GM21529 (cell line): Measurements from ENCODE around the gene OMD.

Source experiments
- ATAC-seq: cut with Tn5 transposase; IDR thresholded peaks from one replicate; pipeline ENCODE4 v1.9.1; 2021; ENCODE audit not compliant: unreplicated experiment

The OMD gene, protein sequence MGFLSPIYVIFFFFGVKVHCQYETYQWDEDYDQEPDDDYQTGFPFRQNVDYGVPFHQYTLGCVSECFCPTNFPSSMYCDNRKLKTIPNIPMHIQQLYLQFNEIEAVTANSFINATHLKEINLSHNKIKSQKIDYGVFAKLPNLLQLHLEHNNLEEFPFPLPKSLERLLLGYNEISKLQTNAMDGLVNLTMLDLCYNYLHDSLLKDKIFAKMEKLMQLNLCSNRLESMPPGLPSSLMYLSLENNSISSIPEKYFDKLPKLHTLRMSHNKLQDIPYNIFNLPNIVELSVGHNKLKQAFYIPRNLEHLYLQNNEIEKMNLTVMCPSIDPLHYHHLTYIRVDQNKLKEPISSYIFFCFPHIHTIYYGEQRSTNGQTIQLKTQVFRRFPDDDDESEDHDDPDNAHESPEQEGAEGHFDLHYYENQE

DNA sequence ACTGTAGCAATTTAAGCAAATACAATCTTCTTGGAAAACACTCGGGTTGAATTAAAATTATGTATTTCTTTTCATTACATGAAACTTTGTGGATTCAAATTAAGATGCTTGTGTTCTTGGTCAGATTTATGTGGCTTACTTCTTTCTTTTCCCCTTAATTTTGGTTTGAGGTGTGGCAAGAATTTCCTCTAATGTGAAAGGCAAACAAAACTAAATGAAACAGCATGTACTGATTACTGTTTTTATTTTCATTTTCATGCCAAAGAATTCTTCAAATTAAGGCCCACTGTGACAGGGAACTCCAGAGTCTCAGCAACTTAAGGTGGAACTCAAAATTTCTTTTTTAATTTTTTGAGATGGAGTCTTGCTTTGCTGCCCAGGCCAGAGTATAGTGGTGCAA lies at the start of gene OMD:
Gene OMD, minus strand, starts transcription at position 132 of the 400 bp plus-strand sequence. CDS start 6,913 bp downstream, outside the sequence.
- ATAC-seq, result no peak

DNA sequence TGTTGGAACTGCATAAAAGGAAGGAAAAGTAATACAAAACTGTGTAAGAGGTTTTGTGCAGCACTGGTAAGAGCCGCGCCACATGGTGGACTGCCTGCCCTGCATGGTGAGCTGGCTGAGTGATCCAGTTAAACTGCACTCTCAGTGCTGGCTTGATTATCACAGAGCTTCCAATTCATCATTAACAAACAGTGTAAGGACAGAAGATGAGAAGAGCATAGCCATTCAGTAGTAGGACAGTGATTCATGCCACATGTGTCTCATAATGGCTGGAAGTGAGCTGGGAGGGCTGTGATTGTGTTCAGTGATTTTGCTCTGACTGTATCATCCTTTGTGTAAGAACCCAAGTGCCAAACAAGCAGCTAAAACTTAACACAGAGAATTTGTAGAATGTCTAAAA lies 43.9 kb upstream of the OMD start:
- no peak for ATAC-seq

DNA sequence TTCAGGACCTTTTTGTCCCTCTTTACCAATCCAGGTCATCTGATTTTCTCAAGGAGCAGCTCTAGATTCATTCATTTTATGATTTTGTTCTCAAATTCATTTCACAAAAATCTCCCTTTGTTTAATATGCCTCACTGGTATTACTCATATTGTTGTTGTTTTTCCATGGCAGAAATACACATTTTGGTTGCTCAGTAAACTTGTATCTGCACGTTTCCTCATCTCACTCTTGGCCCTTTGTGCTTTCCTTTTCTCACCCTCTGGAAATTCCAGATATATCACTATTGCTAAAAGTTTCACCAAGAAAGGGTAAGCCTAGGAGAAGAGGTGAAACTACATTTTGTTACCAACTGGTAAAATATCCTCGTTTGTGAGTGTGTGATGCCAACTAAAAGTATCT lies 43.2 kb upstream of the OMD start:
- ATAC-seq, result no peak

DNA sequence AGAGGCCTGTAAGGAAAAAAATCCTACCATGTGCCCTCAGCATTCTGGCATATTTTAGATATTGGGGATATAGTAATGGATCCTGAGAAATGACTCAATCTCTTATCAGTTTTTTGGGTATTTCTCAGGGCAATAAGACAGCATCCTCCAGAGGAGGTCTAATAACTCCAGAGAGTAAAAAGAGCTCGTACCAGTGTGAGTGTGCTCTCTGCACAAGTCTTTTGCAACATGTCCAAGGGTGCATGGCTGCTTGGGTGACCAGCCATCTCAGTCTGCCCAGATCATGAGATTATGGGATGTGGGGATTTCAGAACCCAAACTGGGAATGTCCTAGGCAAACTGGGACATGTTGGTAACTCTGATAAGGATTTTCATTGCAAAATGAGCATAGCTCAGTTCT lies 42.8 kb upstream of the OMD start:
- no peak for ATAC-seq

DNA sequence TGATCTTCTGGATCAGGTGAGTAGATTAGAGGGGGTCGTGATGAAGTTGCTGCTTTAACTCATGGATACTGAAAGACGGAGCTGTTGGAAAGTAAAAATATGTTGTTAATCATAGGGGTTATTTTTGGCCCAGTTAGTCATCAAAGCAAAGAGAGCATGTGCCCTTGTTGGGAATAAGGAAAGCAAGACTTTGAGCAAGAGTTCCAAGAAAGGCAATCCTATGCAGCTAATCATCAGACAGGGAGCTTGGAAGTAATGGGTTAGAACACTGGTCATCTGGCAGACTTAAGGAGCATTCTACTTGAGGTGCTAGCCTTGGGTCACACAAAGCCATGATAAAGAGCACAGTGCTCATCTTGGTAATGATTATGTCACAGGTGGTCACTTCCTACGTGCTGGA lies 39.7 kb upstream of the OMD start:
- no peak for ATAC-seq

DNA sequence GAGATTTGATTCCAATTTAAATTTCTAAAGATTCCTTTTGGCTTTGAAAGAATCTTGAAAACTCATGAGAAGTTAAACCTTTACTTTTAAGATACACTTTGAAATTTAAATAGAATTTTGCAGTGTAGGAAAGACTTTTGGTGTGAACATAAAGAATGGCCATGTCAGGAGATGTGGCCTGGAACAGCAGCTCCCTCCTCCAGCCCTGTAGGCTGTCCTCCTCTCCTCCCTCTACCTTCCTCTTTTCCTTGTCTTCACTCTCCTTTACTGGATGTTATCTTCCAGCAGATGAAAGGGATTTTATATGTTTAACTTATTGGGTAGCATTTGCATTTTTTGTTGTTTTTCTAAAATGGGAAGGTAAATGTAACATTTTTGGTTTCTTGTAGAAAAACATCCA lies 39.1 kb upstream of the OMD start:
- ATAC-seq, result no peak

DNA sequence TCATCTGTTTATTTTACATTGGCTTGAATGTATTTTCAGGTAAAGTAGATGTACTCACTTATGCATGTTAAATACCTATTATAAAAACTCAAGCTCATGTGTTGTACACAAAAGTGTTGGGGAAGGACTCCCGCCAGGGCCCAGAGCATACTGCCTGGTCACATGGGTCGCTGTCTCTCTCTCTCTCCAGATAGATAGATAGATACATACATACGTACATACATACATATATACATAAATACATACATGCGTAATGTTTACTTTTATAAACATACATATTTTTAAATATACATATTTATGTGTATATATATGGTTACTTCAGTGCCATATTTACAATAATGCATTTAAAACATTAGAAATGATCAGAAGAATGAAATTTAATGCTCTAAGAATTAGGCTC lies 33.3 kb upstream of the OMD start:
- no peak for ATAC-seq

DNA sequence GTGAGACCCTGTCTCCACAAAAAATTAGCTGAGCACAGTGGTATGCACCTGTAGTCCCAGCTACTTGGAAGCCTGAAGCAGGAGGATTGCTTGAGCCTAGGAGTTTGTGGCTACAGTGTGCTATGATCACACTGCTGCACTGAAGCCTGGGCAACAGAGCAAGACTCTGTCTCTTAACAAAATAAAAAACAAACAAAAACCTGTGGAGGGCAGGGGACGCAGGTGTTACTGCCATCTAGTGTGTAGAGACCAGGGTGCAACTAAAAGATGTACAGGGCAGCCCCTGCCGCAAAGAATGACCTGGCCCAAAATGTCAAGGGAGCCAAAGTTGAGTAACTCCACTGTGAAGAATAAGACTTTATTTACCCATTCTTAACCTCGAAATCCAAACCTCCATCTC lies 30.9 kb upstream of the OMD start:
- ATAC-seq, result no peak

DNA sequence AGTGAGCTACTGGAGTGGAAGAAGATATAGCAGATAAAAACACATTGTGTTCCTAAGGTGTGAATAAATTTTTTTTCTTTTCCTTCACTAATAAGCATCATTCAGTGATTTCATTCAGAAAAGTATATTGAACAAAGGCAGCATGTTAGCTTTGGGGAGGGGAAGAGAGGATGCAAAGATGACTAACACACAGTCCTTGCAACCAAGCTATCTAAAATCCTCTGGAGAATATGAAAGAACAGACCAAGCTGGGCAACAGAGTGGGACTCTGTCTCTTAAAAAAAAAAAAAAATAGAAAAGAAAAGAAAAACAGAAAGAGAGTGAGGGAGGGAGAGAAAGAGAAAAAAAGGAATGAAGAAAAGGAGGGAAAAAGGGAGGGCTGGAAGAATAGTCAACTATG lies 22.3 kb upstream of the OMD start:
- ATAC-seq, result no peak

DNA sequence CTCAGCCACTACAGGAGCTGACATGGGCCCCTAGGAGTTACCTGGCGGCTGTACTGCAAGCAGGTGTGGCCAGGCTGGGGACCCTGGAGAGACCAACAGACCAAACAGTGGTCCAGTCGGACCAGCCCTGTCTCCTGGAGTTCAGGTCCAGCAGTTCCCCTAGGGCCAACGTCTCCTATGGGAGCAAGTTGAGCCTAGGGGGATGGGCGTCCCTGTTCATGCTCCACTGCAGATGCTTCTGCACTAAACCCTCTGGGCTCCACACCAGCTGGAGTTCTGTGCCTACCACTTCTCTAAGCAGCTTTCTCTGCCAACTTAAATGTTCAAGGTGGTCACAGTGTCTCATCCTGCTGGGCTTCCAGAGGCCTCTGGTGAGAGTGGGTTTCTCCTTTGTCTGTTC lies 20.6 kb upstream of the OMD start:
- no peak for ATAC-seq

DNA sequence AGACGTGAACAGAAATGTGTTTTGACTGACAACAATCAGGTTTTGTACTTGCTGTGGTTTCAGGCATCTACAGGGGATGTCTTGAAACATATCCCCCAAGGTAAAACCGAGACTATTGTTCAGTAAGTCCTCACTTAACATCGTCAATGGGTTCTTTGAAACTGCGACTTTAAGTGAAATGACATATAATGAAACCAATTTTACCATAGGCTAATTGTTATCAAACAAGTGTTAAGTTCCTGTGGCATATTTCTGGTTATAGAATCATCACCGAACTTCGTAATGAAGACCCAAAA lies 16.4 kb upstream of the OMD start:
- ATAC-seq, result no peak

DNA sequence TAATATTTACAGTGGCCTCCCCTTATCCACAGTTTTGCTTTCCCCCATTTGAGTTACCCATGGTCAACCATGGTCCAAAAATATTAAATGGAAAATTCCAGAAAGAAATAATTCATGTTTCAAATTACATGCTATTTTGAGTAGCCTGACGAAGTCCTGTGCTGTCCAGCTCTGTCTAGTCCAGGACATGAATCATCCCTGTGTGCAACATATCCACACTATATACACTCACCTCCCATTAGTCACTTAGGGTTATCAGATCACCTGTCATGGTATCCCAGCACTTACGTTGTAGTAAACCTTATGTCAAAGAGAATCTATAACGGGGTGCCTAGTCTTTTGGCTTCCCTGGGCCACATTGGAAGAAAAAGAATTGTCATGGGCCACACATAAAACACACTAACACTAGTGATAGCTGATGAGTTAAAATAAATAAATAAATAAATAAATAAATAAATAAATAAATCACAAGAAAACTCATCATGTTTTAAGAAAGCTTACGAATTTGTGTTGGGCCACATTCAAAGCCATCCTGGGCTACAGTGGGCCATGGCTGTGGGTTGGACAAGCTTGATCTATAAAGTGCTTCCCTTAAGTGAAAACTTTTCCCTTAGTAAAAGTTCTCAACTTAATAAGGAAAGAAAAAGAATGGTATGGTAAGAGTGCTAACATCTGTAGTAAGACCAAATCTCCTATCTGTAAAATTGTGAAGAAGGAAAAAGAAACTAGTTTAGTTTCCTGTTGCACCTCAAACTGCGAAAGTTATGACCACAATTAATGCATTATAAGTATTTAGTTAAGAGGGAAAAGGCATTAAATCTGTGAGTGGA lies 15.9 kb upstream of the OMD start:
- ATAC-seq, result no peak

DNA sequence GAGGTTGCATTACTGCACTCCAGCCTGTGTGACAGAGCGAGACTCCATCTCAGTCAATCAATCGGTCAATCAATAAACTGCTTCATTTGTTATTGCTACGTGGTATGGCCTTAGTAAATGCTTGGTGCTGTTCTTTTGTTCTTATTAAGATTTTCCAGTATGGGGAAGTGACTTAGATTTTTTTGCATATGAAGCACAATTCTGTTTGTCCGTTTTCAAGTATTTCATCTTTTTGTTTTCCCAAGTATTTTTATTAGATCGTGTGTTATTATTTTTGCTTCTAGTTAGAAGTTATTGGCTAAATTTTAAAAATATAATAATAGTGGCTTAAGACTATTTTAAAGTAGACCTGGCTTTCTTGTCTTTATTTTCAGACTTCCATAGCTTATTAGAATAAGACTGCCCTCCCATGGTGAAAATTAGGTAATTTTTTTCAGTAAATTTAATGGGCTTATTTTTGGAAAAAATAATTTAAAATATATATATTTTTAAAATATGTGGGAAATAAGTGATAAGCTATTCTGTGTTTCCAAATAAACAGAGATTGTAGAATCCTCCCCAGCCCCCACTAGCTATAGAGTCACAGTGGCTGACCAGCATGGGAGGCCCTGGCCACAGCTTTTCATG lies 14.7 kb upstream of the OMD start:
- ATAC-seq, result no peak

DNA sequence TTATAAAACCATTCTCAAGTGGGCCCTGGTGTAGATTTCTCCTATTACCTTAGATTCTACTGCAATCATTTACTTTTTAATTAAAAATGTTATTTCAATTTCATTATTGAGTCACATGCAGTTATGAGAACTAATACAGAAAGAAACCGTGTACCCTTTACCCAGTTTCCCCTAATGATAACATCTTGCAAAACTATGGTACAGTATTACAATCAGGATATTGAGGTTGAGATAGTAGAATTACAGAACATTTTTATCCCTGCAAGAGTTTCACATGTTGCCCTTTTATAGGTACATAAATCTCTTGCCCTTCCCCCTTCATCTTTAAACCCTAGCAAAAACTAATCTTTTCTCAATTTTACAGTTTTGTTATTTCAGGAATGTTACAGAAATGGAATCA lies 11.0 kb upstream of the OMD start:
- no peak for ATAC-seq

DNA sequence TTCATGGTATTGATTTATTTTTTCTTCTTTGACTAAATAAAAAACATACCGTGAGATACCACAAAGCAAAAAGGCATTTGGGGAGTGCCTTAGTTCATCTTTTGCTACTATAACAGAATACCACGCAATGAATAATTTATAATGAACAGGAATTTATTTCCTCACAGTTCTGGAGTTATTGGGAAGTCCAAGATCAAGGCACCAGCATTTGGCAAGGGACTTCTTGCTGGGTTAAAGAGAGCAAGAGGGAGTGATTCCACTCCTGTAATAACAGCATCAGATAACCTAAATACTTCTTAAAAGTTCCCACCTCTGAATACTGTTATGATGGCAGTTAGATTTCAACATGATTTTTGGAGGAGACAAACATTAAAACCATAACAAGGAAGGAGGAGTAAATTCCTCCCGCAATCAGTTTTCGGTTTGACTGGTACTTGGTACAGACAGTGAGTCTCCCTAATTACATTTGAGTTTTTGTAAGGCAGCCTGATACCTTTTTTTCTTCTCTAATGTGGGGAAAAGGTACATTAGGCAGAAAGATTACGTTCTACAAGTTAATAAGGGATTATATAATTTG lies 8.8 kb upstream of the OMD start:
- ATAC-seq, result no peak

DNA sequence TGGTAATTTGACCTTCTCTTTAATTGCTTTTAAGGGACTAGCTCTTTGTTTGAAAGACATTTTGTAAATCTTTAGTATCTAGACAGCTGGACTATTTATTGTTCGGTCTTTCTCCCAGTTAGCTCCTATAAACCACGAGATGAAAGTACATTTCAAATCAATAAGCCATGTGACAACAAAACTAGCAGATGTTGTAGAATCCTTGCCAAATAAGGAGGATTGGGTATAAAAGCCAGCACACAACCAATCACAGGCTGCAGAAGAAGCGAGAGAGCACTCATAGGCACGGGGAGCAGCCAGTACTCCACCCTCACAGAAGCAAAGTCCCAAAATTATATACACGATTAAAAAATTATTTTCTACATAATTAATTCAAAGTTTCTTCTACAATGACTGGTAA lies 8.1 kb upstream of the OMD start:
- ATAC-seq, result no peak

DNA sequence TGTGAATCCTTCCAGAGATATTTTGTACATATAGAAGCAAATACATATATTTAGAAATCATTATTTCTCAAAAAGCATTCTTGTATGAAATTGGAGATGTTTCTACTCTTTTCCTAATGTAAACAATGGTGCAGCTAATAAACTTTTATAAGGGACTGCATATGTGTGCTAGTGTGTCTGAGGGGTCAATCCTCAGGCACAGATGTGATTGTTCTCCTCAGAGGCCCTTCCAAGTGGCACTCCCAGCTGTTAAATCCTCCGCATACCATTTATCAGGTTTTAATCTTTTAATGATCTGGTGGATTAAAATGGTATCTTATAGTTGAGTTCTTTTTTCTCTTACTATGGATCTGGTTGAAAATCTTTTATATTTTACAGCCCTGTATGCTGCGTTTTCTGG lies 5.6 kb upstream of the OMD start:
- ATAC-seq, result no peak

DNA sequence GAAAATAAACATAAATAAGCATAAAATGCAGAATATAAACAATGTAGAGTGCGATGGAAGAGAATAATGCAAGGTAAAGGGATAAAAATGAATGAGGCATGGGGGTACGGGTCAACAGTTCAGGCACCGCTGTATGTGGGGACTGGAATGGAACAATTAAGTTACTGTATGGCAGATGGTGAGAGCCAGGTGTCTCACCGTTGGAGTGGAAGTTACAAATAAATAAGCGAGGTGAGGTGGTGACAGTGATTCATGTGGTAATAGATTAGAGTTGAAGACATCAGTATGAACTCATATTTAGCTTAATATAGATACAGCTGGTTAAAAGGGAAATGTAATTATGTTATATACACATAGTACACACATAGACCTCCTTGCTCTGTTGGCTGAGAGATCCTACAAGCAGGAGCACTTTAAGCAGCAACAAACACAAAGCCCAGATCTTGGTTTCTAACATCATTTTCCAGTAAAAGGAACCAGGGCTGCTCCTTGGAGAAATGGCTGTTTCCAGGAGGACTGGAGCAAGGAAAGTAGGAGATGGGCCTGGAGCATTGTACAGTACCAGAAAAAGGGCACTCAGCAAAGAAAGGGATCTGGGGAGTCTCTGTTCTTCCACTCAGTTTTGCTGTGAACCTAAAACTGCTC lies 2.4 kb upstream of the OMD start:
- ATAC-seq, result no peak

DNA sequence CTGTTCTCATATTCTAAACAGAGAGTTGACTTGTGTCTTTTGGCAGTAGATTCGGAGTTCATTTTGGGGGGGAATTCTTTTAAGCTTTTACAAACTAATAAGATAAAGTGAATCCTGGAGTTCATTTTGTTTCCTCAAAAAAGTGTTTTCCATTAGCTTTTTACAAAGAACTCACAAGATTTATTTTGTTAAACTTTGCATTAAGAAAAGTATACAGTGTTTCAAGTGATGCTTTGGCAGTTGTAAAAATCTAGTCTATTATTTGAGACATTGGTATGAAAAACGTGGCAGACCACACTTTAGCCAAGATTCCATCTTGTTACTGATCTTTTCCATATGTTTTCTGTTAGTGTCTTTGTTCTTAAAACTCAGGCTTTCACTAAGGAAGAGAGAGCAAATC lies 1.2 kb upstream of the OMD start:
- ATAC-seq, result no peak

DNA sequence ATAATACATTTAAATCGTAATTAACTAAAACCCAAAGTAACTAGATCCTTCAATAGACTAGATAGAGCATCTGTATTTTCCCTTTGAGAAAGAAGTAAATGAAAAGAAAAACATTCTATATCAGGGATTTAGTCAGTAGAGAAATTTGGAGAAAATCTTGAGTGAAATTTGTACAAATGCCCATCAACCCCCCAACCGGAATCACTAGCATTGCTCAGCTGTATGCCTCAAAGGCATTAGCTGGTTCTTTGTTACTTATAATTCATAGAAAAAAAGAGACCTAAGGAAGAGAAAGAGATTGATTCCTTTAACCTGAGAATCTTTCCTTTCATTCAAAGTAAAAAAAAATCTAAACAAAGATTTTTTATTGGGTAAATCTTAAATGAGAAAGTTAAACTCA lies 659 bp downstream of the OMD start:
- ATAC-seq, result no peak

DNA sequence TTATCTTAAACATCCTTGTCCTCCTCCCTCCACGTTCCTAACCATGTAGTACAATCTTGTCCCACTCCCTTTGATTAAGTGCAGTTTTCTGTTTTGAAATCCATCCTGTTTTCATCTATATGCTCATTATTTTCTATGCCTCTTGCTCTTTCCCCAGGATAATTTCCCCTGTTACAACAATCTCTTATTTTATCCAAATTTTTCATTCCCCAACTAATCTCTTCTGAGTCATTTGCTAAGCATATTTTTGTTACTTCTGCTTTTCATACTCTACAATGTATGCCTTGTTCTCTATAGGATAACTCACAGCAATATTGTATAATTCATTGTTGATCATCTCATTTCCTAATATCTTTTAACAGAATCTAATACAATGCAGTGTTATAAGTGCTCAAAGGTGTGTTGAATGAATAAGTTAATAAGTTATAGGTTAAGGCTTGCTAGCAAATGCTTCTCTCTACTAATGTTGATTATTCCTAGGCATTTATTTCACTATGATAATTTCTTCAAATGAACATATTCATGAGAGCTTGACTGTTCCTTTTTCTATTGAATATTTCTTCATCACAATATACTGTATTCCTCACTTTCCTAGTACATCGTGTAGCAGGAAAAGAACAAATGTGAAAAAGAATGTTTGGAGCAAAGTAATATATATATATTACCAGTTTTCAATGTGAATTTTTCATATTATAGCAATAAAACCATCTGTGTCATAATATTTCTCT lies 1.5 kb downstream of the OMD start:
- ATAC-seq, result no peak
